HEK293T (cell line): ENCODE results near the gene IRF2.

Source experiments
- CTCF ChIA-PET: fragments of 350-600 bp; formaldehyde crosslinking; extraction: SDS; loops from one replicate; lab custom pipeline; 2021; ENCODE audit warnings: antibody characterized with exemption, inconsistent platforms; lab: Yijun Ruan, JAX
- POLR2A ChIA-PET: fragments of 350-600 bp; formaldehyde crosslinking; extraction: SDS; loops from one replicate; lab custom pipeline; 2020; ENCODE audit warnings: antibody characterized with exemption, inconsistent platforms; lab: Yijun Ruan, JAX
- DNase-seq: peaks from one replicate; pipeline ENCODE4 v3.0.0; 2012; ENCODE audit warnings: mixed read lengths; ENCODE audit errors: extremely low spot score
- ARNT ChIP-seq: fragments of 450-650 bp; IDR thresholded peaks from 2 replicates; pipeline ENCODE4 v1.6.1; 2017; ENCODE audit warnings: mild to moderate bottlenecking
- BHLHE40 ChIP-seq: fragments of 450-650 bp; IDR thresholded peaks from 2 replicates; pipeline ENCODE4 v1.6.1; 2016; ENCODE audit warnings: mild to moderate bottlenecking, moderate library complexity, borderline replicate concordance
- CTBP1 ChIP-seq: fragments of 450-650 bp; IDR thresholded peaks from 2 replicates; pipeline ENCODE4 v1.6.1; 2016; ENCODE audit warnings: borderline replicate concordance
- ELF4 ChIP-seq: fragments of 450-650 bp; IDR thresholded peaks from 2 replicates; pipeline ENCODE4 v1.6.1; 2017; ENCODE audit warnings: antibody characterized with exemption
- FOXA1 ChIP-seq: fragments of 450-650 bp; IDR thresholded peaks from 2 replicates; pipeline ENCODE4 v1.6.1; 2016; ENCODE audit warnings: mild to moderate bottlenecking
- FOXK2 ChIP-seq: fragments of 450-650 bp; IDR thresholded peaks from 2 replicates; pipeline ENCODE4 v1.6.1; 2016; ENCODE audit warnings: mild to moderate bottlenecking
- FOXM1 ChIP-seq: fragments of 450-650 bp; IDR thresholded peaks from 2 replicates; pipeline ENCODE4 v1.6.1; 2017; ENCODE audit warnings: mild to moderate bottlenecking, borderline replicate concordance
- HDGF ChIP-seq: fragments of 450-650 bp; IDR thresholded peaks from 2 replicates; pipeline ENCODE4 v1.6.1; 2017; ENCODE audit warnings: antibody characterized with exemption, borderline replicate concordance
- L3MBTL2 ChIP-seq: fragments of 450-650 bp; conservative IDR thresholded peaks from 2 replicates; pipeline ENCODE4 v1.6.1; 2016; ENCODE audit warnings: mild to moderate bottlenecking
- LEF1 ChIP-seq: fragments of 450-650 bp; IDR thresholded peaks from 2 replicates; pipeline ENCODE4 v1.6.1; 2017; ENCODE audit warnings: mild to moderate bottlenecking, borderline replicate concordance
- NFRKB ChIP-seq: fragments of 450-650 bp; IDR thresholded peaks from 2 replicates; pipeline ENCODE4 v1.6.1; 2016; ENCODE audit warnings: mild to moderate bottlenecking, moderate library complexity
- PKNOX1 ChIP-seq: fragments of 450-650 bp; IDR thresholded peaks from 2 replicates; pipeline ENCODE4 v1.6.1; 2016
- SP1 ChIP-seq: fragments of 450-650 bp; IDR thresholded peaks from 2 replicates; pipeline ENCODE4 v1.6.1; 2017
- SUZ12 ChIP-seq: fragments of 450-650 bp; IDR thresholded peaks from 2 replicates; pipeline ENCODE4 v1.6.1; 2016; ENCODE audit warnings: mild to moderate bottlenecking
- TARDBP ChIP-seq: fragments of 450-650 bp; IDR thresholded peaks from 2 replicates; pipeline ENCODE4 v1.6.1; 2016
- ZNF384 ChIP-seq: fragments of 450-650 bp; IDR thresholded peaks from 2 replicates; pipeline ENCODE4 v1.6.1; 2016

Gene IRF2

GRCh38 chr4:184364100-184364921 lies 110.0 kb downstream of the IRF2 start:
- TF ChIP-seq FOXK2 = no peak
- no peak for TF ChIP-seq PKNOX1
- TF ChIP-seq SUZ12 = no peak
- TF ChIP-seq TARDBP = no peak
- no peak for TF ChIP-seq SP1
- TF ChIP-seq L3MBTL2 = no peak
- no peak for TF ChIP-seq NFRKB
- TF ChIP-seq BHLHE40 = no peak
- no peak for TF ChIP-seq ELF4
- no peak for TF ChIP-seq LEF1
- no peak for TF ChIP-seq ARNT
- no peak for TF ChIP-seq CTBP1
- CTCF ChIA-PET = no interaction called here
- POLR2A ChIA-PET = interaction anchor here (0.6 kb wide), 1 partner anchor 21 kb away, joined by 3 read pairs; no protein-coding TSS in a partner anchor
- DNase-seq = no peak

- TF ChIP-seq LEF1 (no peak), ARNT (no peak), FOXK2 (no peak), BHLHE40 (no peak), PKNOX1 (no peak), CTBP1 (no peak), L3MBTL2 (no peak), SUZ12 (no peak), SP1 (no peak), NFRKB (no peak), HDGF (no peak), ZNF384 (no peak), FOXM1 (no peak), TARDBP (no peak), ELF4 (no peak), FOXA1 (no peak)
- ChIA-PET CTCF (no interaction called here), POLR2A (no interaction called here)
- no peak for DNase-seq
These were observed 111.1 kb downstream of the IRF2 start for GRCh38 chr4:184363258-184363657.

- TF ChIP-seq ELF4 = no peak
- TF ChIP-seq PKNOX1 = no peak
- no peak for TF ChIP-seq ZNF384
- TF ChIP-seq L3MBTL2 = no peak
- TF ChIP-seq FOXM1 = no peak
- no peak for TF ChIP-seq SUZ12
- TF ChIP-seq FOXA1 = no peak
- no peak for TF ChIP-seq TARDBP
- no peak for TF ChIP-seq ARNT
- no peak for TF ChIP-seq CTBP1
- no peak for TF ChIP-seq FOXK2
- no peak for TF ChIP-seq BHLHE40
- no peak for TF ChIP-seq HDGF
- TF ChIP-seq LEF1 = no peak
- no peak for DNase-seq
- ChIA-PET POLR2A (no interaction called here), CTCF (no interaction called here)
These were observed 112.0 kb downstream of the IRF2 start for GRCh38 chr4:184362396-184362795.

GRCh38 chr4:184361443-184361842 lies 112.9 kb downstream of the IRF2 start:
- POLR2A ChIA-PET = no interaction called here
- CTCF ChIA-PET = no interaction called here
- TF ChIP-seq L3MBTL2 (no peak), CTBP1 (no peak), PKNOX1 (no peak), SUZ12 (no peak), HDGF (no peak), FOXK2 (no peak), LEF1 (no peak), FOXM1 (no peak), ELF4 (no peak), NFRKB (no peak), ZNF384 (no peak), BHLHE40 (no peak), FOXA1 (no peak), SP1 (no peak), TARDBP (no peak), ARNT (no peak)
- no peak for DNase-seq

- POLR2A ChIA-PET = interaction anchor here (1.2 kb wide), 1 partner anchor 8 kb away, joined by 3 read pairs; no protein-coding TSS in a partner anchor
- no peak for TF ChIP-seq L3MBTL2
- no peak for TF ChIP-seq CTBP1
- no peak for TF ChIP-seq ELF4
- TF ChIP-seq TARDBP = no peak
- no peak for TF ChIP-seq FOXK2
- TF ChIP-seq SP1 = no peak
- TF ChIP-seq ARNT = no peak
- TF ChIP-seq ZNF384 = no peak
- no peak for TF ChIP-seq HDGF
- no peak for TF ChIP-seq NFRKB
- TF ChIP-seq SUZ12 = no peak
- TF ChIP-seq FOXA1 = no peak
- TF ChIP-seq PKNOX1 = no peak
- no peak for TF ChIP-seq FOXM1
- no peak for DNase-seq
- CTCF ChIA-PET = no interaction called here
These were observed 114.5 kb downstream of the IRF2 start for GRCh38 chr4:184359888-184360287.
